SK-N-SH treated with all-trans-retinoic acid at 6 μM for 48 hours (cell line): ENCODE data around the gene CBL.
"Not testable (repeated sequence)": the region's sequence is repeated elsewhere in the genome, so short reads cannot be mapped to it uniquely, and the experiment has no call there.

Experiments used
- ATAC-seq: fragments of 200-7000 bp; cut with Tn5 transposase; 3 replicates; pipeline ENCODE4 v1.9.1; 2020; ENCODE audit warnings: mild to moderate bottlenecking, moderate library complexity
- ARNTL ChIP-seq: fragments of 450-650 bp; formaldehyde crosslinking; IDR thresholded peaks from 2 replicates; pipeline ENCODE4 v1.5.0; 2020; ENCODE audit warnings: low read depth, mild to moderate bottlenecking, moderate library complexity, borderline replicate concordance
- BACH2 ChIP-seq: fragments of 250-450 bp; sonication (Bioruptor Pico); IDR thresholded peaks from 2 replicates; pipeline ENCODE4 v1.9.0; 2021; ENCODE audit warnings: mild to moderate bottlenecking, borderline replicate concordance
- CREB5 ChIP-seq: fragments of 250-450 bp; sonication (Bioruptor Pico); IDR thresholded peaks from 2 replicates; pipeline ENCODE4 v1.5.1; 2020; ENCODE audit warnings: low read depth, mild to moderate bottlenecking, moderate library complexity
- CSDC2 ChIP-seq: fragments of 250-450 bp; sonication (Bioruptor Pico); IDR thresholded peaks from 2 replicates; pipeline ENCODE4 v1.5.0; 2020; ENCODE audit warnings: mild to moderate bottlenecking, moderate library complexity
- CSRNP3 ChIP-seq: fragments of 250-450 bp; sonication (Bioruptor Pico); IDR thresholded peaks from 2 replicates; pipeline ENCODE4 v1.5.1; 2021; ENCODE audit warnings: mild to moderate bottlenecking, moderate library complexity
- ESRRG ChIP-seq: fragments of 250-450 bp; sonication (Bioruptor Pico); IDR thresholded peaks from 2 replicates; pipeline ENCODE4 v1.6.1; 2021; ENCODE audit warnings: mild to moderate bottlenecking
- GLIS3 ChIP-seq: fragments of 250-450 bp; sonication (Bioruptor Pico); IDR thresholded peaks from 2 replicates; pipeline ENCODE4 v1.5.0; 2020; ENCODE audit warnings: mild to moderate bottlenecking, moderate library complexity
- OSR1 ChIP-seq: fragments of 250-450 bp; sonication (Bioruptor Pico); IDR thresholded peaks from 2 replicates; pipeline ENCODE4 v1.8.0; 2022; ENCODE audit warnings: moderate library complexity, mild to moderate bottlenecking, inconsistent platforms
- PATZ1 ChIP-seq: fragments of 250-450 bp; sonication (Bioruptor Pico); IDR thresholded peaks from 2 replicates; pipeline ENCODE4 v1.8.0; 2020; ENCODE audit warnings: mild to moderate bottlenecking, moderate library complexity, borderline replicate concordance
- POU6F1 ChIP-seq: fragments of 250-450 bp; sonication (Bioruptor Pico); IDR thresholded peaks from 2 replicates; pipeline ENCODE4 v1.8.0; 2021; ENCODE audit warnings: low read depth, mild to moderate bottlenecking, moderate library complexity, borderline replicate concordance
- PPARA ChIP-seq: fragments of 250-450 bp; sonication (Bioruptor Pico); IDR thresholded peaks from 2 replicates; pipeline ENCODE4 v1.5.0; 2020; ENCODE audit warnings: mild to moderate bottlenecking, borderline replicate concordance
- RARB ChIP-seq: fragments of 250-450 bp; sonication (Bioruptor Pico); IDR thresholded peaks from 2 replicates; pipeline ENCODE4 v1.8.0; 2021; ENCODE audit warnings: mild to moderate bottlenecking, moderate library complexity
- SNAI2 ChIP-seq: fragments of 250-450 bp; sonication (Bioruptor Pico); IDR thresholded peaks from 2 replicates; pipeline ENCODE4 v1.5.0; 2020; ENCODE audit warnings: mild to moderate bottlenecking, moderate library complexity
- TCF4 ChIP-seq: fragments of 250-450 bp; sonication (Bioruptor Pico); IDR thresholded peaks from 2 replicates; pipeline ENCODE4 v1.8.0; 2021; ENCODE audit warnings: mild to moderate bottlenecking, moderate library complexity, borderline replicate concordance
- TOX ChIP-seq: fragments of 250-450 bp; sonication (Bioruptor Pico); IDR thresholded peaks from 2 replicates; pipeline ENCODE4 v1.8.0; 2021; ENCODE audit warnings: mild to moderate bottlenecking, moderate library complexity, borderline replicate concordance
- TSHZ2 ChIP-seq: fragments of 250-450 bp; sonication (Bioruptor Pico); IDR thresholded peaks from 2 replicates; pipeline ENCODE4 v1.5.0; 2020; ENCODE audit warnings: mild to moderate bottlenecking, moderate library complexity
- ZC3H10 ChIP-seq: fragments of 250-450 bp; sonication (Bioruptor Pico); IDR thresholded peaks from 2 replicates; pipeline ENCODE4 v1.5.1; 2021; ENCODE audit warnings: mild to moderate bottlenecking, moderate library complexity
- ZFP3 ChIP-seq: fragments of 250-450 bp; sonication (Bioruptor Pico); IDR thresholded peaks from 2 replicates; pipeline ENCODE4 v1.5.0; 2020; ENCODE audit warnings: mild to moderate bottlenecking, moderate library complexity
- ZFP30 ChIP-seq: fragments of 450-650 bp; formaldehyde crosslinking; IDR thresholded peaks from 2 replicates; pipeline ENCODE4 v1.5.0; 2022; ENCODE audit warnings: mild to moderate bottlenecking, moderate library complexity
- ZNF565 ChIP-seq: fragments of 450-650 bp; formaldehyde crosslinking; conservative IDR thresholded peaks from 2 replicates; pipeline ENCODE4 v1.5.0; 2020; ENCODE audit warnings: low read depth, mild to moderate bottlenecking, moderate library complexity
- ZNF70 ChIP-seq: fragments of 450-650 bp; formaldehyde crosslinking; IDR thresholded peaks from 2 replicates; pipeline ENCODE4 v1.5.0; 2020; ENCODE audit warnings: mild to moderate bottlenecking, moderate library complexity
- ZNF8 ChIP-seq: fragments of 450-650 bp; formaldehyde crosslinking; IDR thresholded peaks from 2 replicates; pipeline ENCODE4 v1.5.0; 2020; ENCODE audit warnings: mild to moderate bottlenecking, moderate library complexity

The CBL gene

GRCh38 chr11:119196833-119197483, 9.2 kb upstream of the CBL start (continued):
- no peak for TF ChIP-seq POU6F1
- no peak for TF ChIP-seq ESRRG (CRISPR knock-in tag)
- no peak for TF ChIP-seq OSR1 (CRISPR knock-in tag)
- TF ChIP-seq RARB (CRISPR knock-in tag): no peak
- TF ChIP-seq, all 23 proteins: peak for 0

- TF ChIP-seq ARNTL (CRISPR knock-in tag) (no peak), TOX (no peak), TCF4 (CRISPR knock-in tag) (no peak), GLIS3 (CRISPR knock-in tag) (no peak), ZNF70 (CRISPR knock-in tag) (no peak), OSR1 (CRISPR knock-in tag) (no peak), ZC3H10 (CRISPR knock-in tag) (no peak), CREB5 (CRISPR knock-in tag) (no peak), ESRRG (CRISPR knock-in tag) (no peak), PPARA (CRISPR knock-in tag) (no peak), CSRNP3 (no peak), BACH2 (CRISPR knock-in tag) (no peak), TSHZ2 (CRISPR knock-in tag) (no peak), ZNF8 (no peak), ZFP3 (CRISPR knock-in tag) (no peak), ZNF565 (CRISPR knock-in tag) (no peak), POU6F1 (no peak), RARB (CRISPR knock-in tag) (no peak), CSDC2 (CRISPR knock-in tag) (no peak), SNAI2 (CRISPR knock-in tag) (no peak)
- TF ChIP-seq, all 23 proteins: peak for 0
- ATAC-seq: no peak
Measured at GRCh38 chr11:119198925-119199324, 7.2 kb upstream of the CBL start.

- ATAC-seq: not testable (repeated sequence)
Measured at GRCh38 chr11:119201236-119201635, 4.9 kb upstream of the CBL start.

GRCh38 chr11:119202554-119202953, 3.6 kb upstream of the CBL start:
- ATAC-seq: no peak
- no peak for TF ChIP-seq RARB (CRISPR knock-in tag)
- no peak for TF ChIP-seq CSRNP3
- no peak for TF ChIP-seq CSDC2 (CRISPR knock-in tag)
- TF ChIP-seq SNAI2 (CRISPR knock-in tag): no peak
- no peak for TF ChIP-seq ZC3H10 (CRISPR knock-in tag)
- TF ChIP-seq ZNF565 (CRISPR knock-in tag): no peak
- no peak for TF ChIP-seq CREB5 (CRISPR knock-in tag)
- no peak for TF ChIP-seq PATZ1
- TF ChIP-seq OSR1 (CRISPR knock-in tag): no peak
- no peak for TF ChIP-seq ZFP30 (CRISPR knock-in tag)
- no peak for TF ChIP-seq BACH2 (CRISPR knock-in tag)
- no peak for TF ChIP-seq ZNF70 (CRISPR knock-in tag)
- no peak for TF ChIP-seq ESRRG (CRISPR knock-in tag)
